Mammary epithelial cell (primary cell): ENCODE results near the gene FARP1.

Experiments
- CTCF ChIP-seq, 2 donors: IDR thresholded peaks in 1 of 2; conservative IDR thresholded peaks in 1 of 2; 2 replicates each; pipeline ENCODE4 v1.5.1; 2011 to 2012; ENCODE audit warnings: inconsistent platforms in 2 of 2, low read length in 2 of 2, mild to moderate bottlenecking in 2 of 2, control low read depth in 1 of 2, low read depth in 1 of 2; ENCODE audit not compliant: insufficient read depth in 1 of 2; ENCODE audit errors: extremely low read depth in 1 of 2
- EZH2 ChIP-seq: IDR thresholded peaks from 2 replicates; pipeline ENCODE4 v1.6.1; 2012; ENCODE audit warnings: low read length, inconsistent platforms, borderline replicate concordance

GRCh38 chr13:98112456-98112855 is 30.4 kb upstream of the FARP1 start:
- no peak for TF ChIP-seq CTCF (conservative IDR thresholded peaks at IDR 0.05 in 1 of 2, IDR thresholded peaks at IDR 0.05 in 1 of 2; ENCODE audit: extremely low read depth in 1 of 2, insufficient read depth in 1 of 2, low read depth in 1 of 2, low read length in 2 of 2)
- TF ChIP-seq EZH2: no peak
